ENCODE data around the gene ITGB2.

DNA sequence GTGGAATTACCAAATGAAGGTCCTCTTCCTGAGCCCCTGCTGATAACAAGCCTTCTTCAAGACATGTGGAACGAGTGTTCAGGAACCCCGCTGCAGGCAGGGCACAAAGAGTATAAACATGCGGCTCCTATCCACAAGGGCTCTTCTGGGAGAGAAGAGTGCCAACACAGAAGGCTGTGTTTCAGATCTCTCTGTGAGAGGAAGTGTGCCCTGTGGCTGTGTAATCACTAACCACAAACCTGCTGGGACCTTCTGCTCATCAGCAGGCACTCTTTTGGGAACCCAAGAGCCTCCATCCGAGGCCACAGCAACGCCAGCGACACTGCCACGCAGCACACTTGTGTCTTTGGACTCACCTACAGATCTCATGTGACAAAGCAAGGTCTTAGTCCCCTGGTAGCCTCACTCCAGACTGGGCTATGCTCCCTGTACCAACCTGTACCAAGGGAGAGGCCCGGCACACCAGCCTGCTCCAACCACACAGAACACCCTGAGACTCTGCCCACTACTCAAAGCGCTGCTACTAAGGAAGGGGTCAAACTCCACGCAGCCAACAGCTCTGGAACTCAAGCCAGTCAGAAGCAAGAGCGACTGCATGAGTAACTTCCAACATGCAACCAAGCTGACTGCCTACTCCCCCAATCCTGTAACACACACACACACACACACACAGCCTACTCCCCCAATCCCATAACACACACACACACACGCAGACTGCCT is 55.0 kb downstream of the ITGB2 start:
- TF ChIP-seq CTCF (IDR thresholded peaks at IDR 0.05) (no peak), POLR2A (IDR thresholded peaks at IDR 0.05) (no peak)
